HG03457 (cell line): Measurements from ENCODE around the gene LTA4H.
"Not testable (repeated sequence)": the region's sequence is repeated elsewhere in the genome, so short reads cannot be mapped to it uniquely, and the experiment has no call there.

Experiments used
- ATAC-seq: cut with Tn5 transposase; IDR thresholded peaks from one replicate; pipeline ENCODE4 v1.9.1; 2021; ENCODE audit warnings: moderate number of reproducible peaks; ENCODE audit not compliant: unreplicated experiment

The LTA4H gene

GRCh38 chr12:95993907-95994306 lies 41.5 kb downstream of the LTA4H start:
- no peak for ATAC-seq

GRCh38 chr12:95990136-95990535 lies 45.3 kb downstream of the LTA4H start:
- no peak for ATAC-seq

- ATAC-seq = no peak
Measured at GRCh38 chr12:95989504-95990123, 45.8 kb downstream of the LTA4H start.

- no peak for ATAC-seq
Measured at GRCh38 chr12:95988506-95989275, 46.7 kb downstream of the LTA4H start.

GRCh38 chr12:95986635-95987570 lies 48.5 kb downstream of the LTA4H start:
- no peak for ATAC-seq

- no peak for ATAC-seq
Measured at GRCh38 chr12:95984682-95985081, 50.7 kb downstream of the LTA4H start.

GRCh38 chr12:95982602-95983001 lies 52.8 kb downstream of the LTA4H start:
- no peak for ATAC-seq

GRCh38 chr12:95980437-95980836 lies 55.0 kb downstream of the LTA4H start:
- ATAC-seq = no peak

GRCh38 chr12:95978774-95979173 lies 56.6 kb downstream of the LTA4H start:
- no peak for ATAC-seq

- no peak for ATAC-seq
Measured at GRCh38 chr12:95978351-95978750, 57.0 kb downstream of the LTA4H start.

GRCh38 chr12:95977764-95978305 lies 57.6 kb downstream of the LTA4H start:
- ATAC-seq = no peak

- ATAC-seq = no peak
Measured at GRCh38 chr12:95976416-95976832, 59.0 kb downstream of the LTA4H start.

- ATAC-seq = no peak
Measured at GRCh38 chr12:95975491-95975890, 59.9 kb downstream of the LTA4H start.

- no peak for ATAC-seq
Measured at GRCh38 chr12:95974358-95974757, 61.0 kb downstream of the LTA4H start.

- ATAC-seq = no peak
Measured at GRCh38 chr12:95972832-95973456, 62.4 kb downstream of the LTA4H start.

GRCh38 chr12:95970905-95971304 lies 64.5 kb downstream of the LTA4H start:
- no peak for ATAC-seq

GRCh38 chr12:95969116-95969515 lies 66.3 kb downstream of the LTA4H start:
- ATAC-seq = not testable (repeated sequence)

GRCh38 chr12:95967301-95967700 lies 68.1 kb downstream of the LTA4H start:
- no peak for ATAC-seq

GRCh38 chr12:95966287-95966870 lies 69.0 kb downstream of the LTA4H start:
- no peak for ATAC-seq

GRCh38 chr12:95963096-95963495 lies 72.3 kb downstream of the LTA4H start:
- no peak for ATAC-seq
